Mesendoderm (in vitro differentiated cells): ENCODE results near the gene GSE1.

Source experiments
- DNase-seq: peaks from one replicate; pipeline ENCODE4 v3.0.0; 2013
- H2AK5ac ChIP-seq: 2 replicates; pipeline ENCODE4 v1.6.1; 2013; ENCODE audit warnings: low read length, inconsistent platforms
- H2BK120ac ChIP-seq: 2 replicates; pipeline ENCODE4 v1.6.1; 2013; ENCODE audit warnings: low read depth, mild to moderate bottlenecking, low read length, moderate library complexity, mixed read lengths
- H2BK15ac ChIP-seq: replicated peaks from 2 replicates; pipeline ENCODE4 v1.6.1; 2013; ENCODE audit warnings: low read depth, mild to moderate bottlenecking, moderate library complexity
- H2BK5ac ChIP-seq: 2 replicates; pipeline ENCODE4 v1.6.1; 2013; ENCODE audit warnings: low read length, inconsistent platforms
- H3K18ac ChIP-seq: 2 replicates; pipeline ENCODE4 v1.6.1; 2013; ENCODE audit warnings: mild to moderate bottlenecking, low read length, mixed read lengths
- H3K23ac ChIP-seq: one replicate; pipeline ENCODE4 v1.6.1; 2013; ENCODE audit warnings: low read length
- H3K27ac ChIP-seq: 2 replicates; pipeline ENCODE4 v1.5.1; 2013; ENCODE audit warnings: low read depth, mild to moderate bottlenecking, inconsistent platforms, low read length, moderate library complexity
- H3K27me3 ChIP-seq: 2 replicates; pipeline ENCODE4 v1.6.1; 2013; ENCODE audit warnings: low read length, control low read depth, mild to moderate bottlenecking, inconsistent platforms; ENCODE audit not compliant: insufficient read depth, poor library complexity
- H3K36me3 ChIP-seq: 2 replicates; pipeline ENCODE4 v1.6.1; 2013; ENCODE audit warnings: low read length, inconsistent platforms; ENCODE audit not compliant: control insufficient read depth, insufficient read depth
- H3K4ac ChIP-seq: one replicate; pipeline ENCODE4 v1.6.1; 2013; ENCODE audit warnings: low read depth, mild to moderate bottlenecking, low read length, moderate library complexity
- H3K4me1 ChIP-seq: 2 replicates; pipeline ENCODE4 v1.6.1; 2013; ENCODE audit warnings: low read depth, low read length, inconsistent platforms; ENCODE audit not compliant: control insufficient read depth
- H3K4me2 ChIP-seq: 2 replicates; pipeline ENCODE4 v1.6.1; 2013; ENCODE audit warnings: low read length
- H3K4me3 ChIP-seq: 2 replicates; pipeline ENCODE4 v1.5.1; 2013; ENCODE audit warnings: mild to moderate bottlenecking, low read length
- H3K56ac ChIP-seq: one replicate; pipeline ENCODE4 v1.6.1; 2013; ENCODE audit warnings: low read length
- H3K79me1 ChIP-seq: 2 replicates; pipeline ENCODE4 v1.6.1; 2013; ENCODE audit warnings: low read length, inconsistent platforms
- H3K79me2 ChIP-seq: 2 replicates; pipeline ENCODE4 v1.6.1; 2013; ENCODE audit warnings: mild to moderate bottlenecking, low read length; ENCODE audit not compliant: control insufficient read depth, insufficient read depth
- H3K9ac ChIP-seq: 2 replicates; pipeline ENCODE4 v1.6.1; 2013; ENCODE audit warnings: low read length, inconsistent platforms
- H4K5ac ChIP-seq: one replicate; pipeline ENCODE4 v1.6.1; 2013; ENCODE audit warnings: low read length
- H4K8ac ChIP-seq: one replicate; pipeline ENCODE4 v1.6.1; 2013; ENCODE audit warnings: low read depth, mild to moderate bottlenecking, control low read depth, low read length, moderate library complexity
- WGBS: extraction: QIAGEN DNeasy Blood & Tissue Kit; methylation state at CpG from one replicate; pipeline ENCODE4 v1.1.7; 2013; ENCODE audit warnings: low lambda C conversion rate, missing lambda C conversion rate; ENCODE audit not compliant: insufficient coverage; ENCODE audit errors: extremely low coverage; 5-methylcytosine and 5-hydroxymethylcytosine counted together

The GSE1 gene

GRCh38 chr16:85605051-85605911, 7.8 kb upstream of the GSE1 start:
- Histone ChIP-seq H2BK5ac (no peak overlapping the region), H3K27me3 (no peaks in the 10 kb centered on the region)

GRCh38 chr16:85605912-85606841, 6.9 kb upstream of the GSE1 start:
- Histone ChIP-seq H2BK120ac (peak overlapping the region; percentile 56), H3K23ac (peak overlapping the region; percentile 10), H3K4me3 (no peak overlapping the region), H3K79me1 (peaks cover 14% of the 10 kb centered on the region), H4K8ac (no peak overlapping the region), H3K18ac (peak overlapping the region; percentile 85), H3K27ac (peak overlapping the region; percentile 33), H2BK5ac (peak overlapping the region; percentile 59), H3K56ac (peak overlapping the region; percentile 82), H4K5ac (no peak overlapping the region), H3K27me3 (no peaks in the 10 kb centered on the region), H3K36me3 (no peaks in the 10 kb centered on the region), H3K79me2 (peaks cover 15% of the 10 kb centered on the region), H3K4me1 (peaks cover 30% of the 10 kb centered on the region), H3K4ac (peak overlapping the region; percentile 48), H2AK5ac (peak overlapping the region; percentile 91), H3K9ac (peak overlapping the region; percentile 50), H3K4me2 (no peak overlapping the region), H2BK15ac (no peak overlapping the region)
- WGBS = no CpG with 5 or more reads among the region's 22 CpGs
- DNase-seq = no peak

More at GRCh38 chr16:85605051-85605911, 7.8 kb upstream of the GSE1 start:
- no peak overlapping the region for H3K9ac ChIP-seq
- H3K18ac ChIP-seq = peak overlapping the region; percentile 2
- no peak overlapping the region for H3K27ac ChIP-seq
- no peak overlapping the region for H3K23ac ChIP-seq
- H4K5ac ChIP-seq = no peak overlapping the region
- peak overlapping the region; percentile 48 for H3K4ac ChIP-seq
- peak; percentile 81 for DNase-seq
- H3K56ac ChIP-seq = peak overlapping the region; percentile 59
- no peaks in the 10 kb centered on the region for H3K36me3 ChIP-seq
- no peak overlapping the region for H2BK15ac ChIP-seq
- H2AK5ac ChIP-seq = no peak overlapping the region
- WGBS = no CpG with 5 or more reads among the region's 28 CpGs
- H4K8ac ChIP-seq = no peak overlapping the region
- H3K4me2 ChIP-seq = no peak overlapping the region
- no peak overlapping the region for H2BK120ac ChIP-seq
- H3K4me1 ChIP-seq = peaks cover 26% of the 10 kb centered on the region
- H3K4me3 ChIP-seq = no peak overlapping the region
- peaks cover 14% of the 10 kb centered on the region for H3K79me1 ChIP-seq
- peaks cover 15% of the 10 kb centered on the region for H3K79me2 ChIP-seq

GRCh38 chr16:85606904-85607303, 6.2 kb upstream of the GSE1 start:
- WGBS = no CpG with 5 or more reads among the region's 7 CpGs

GRCh38 chr16:85607321-85607765, 5.8 kb upstream of the GSE1 start:
- peak; percentile 92 for DNase-seq
- Histone ChIP-seq H3K4ac (peak overlapping the region; percentile 48), H3K4me1 (peaks cover 28% of the 10 kb centered on the region), H2BK120ac (no peak overlapping the region), H4K5ac (no peak overlapping the region), H3K27ac (peak overlapping the region; percentile 87), H3K36me3 (no peaks in the 10 kb centered on the region), H3K23ac (no peak overlapping the region), H3K79me2 (peaks cover 15% of the 10 kb centered on the region), H2BK5ac (peak overlapping the region; percentile 79), H3K9ac (peak overlapping the region; percentile 68), H2AK5ac (no peak overlapping the region), H3K4me3 (no peak overlapping the region), H3K4me2 (peak overlapping the region; percentile 50), H4K8ac (no peak overlapping the region), H3K27me3 (no peaks in the 10 kb centered on the region), H3K56ac (peak overlapping the region; percentile 82), H3K79me1 (peaks cover 14% of the 10 kb centered on the region), H2BK15ac (no peak overlapping the region), H3K18ac (peak overlapping the region; percentile 85)
- WGBS = no CpG with 5 or more reads among the region's 21 CpGs

More at GRCh38 chr16:85606904-85607303, 6.2 kb upstream of the GSE1 start:
- Histone ChIP-seq H3K27ac (peak overlapping the region; percentile 87), H2BK120ac (peak overlapping the region; percentile 56), H3K4me1 (peaks cover 30% of the 10 kb centered on the region), H3K79me2 (peaks cover 15% of the 10 kb centered on the region), H3K23ac (no peak overlapping the region), H3K4me2 (peak overlapping the region; percentile 59), H3K4me3 (no peak overlapping the region), H3K36me3 (no peaks in the 10 kb centered on the region), H4K5ac (no peak overlapping the region), H3K9ac (peak overlapping the region; percentile 68), H3K27me3 (no peaks in the 10 kb centered on the region), H3K18ac (peak overlapping the region; percentile 85), H2BK5ac (peak overlapping the region; percentile 91), H2BK15ac (no peak overlapping the region), H4K8ac (no peak overlapping the region), H2AK5ac (no peak overlapping the region), H3K56ac (peak overlapping the region; percentile 82), H3K79me1 (peaks cover 14% of the 10 kb centered on the region), H3K4ac (peak overlapping the region; percentile 48)
- DNase-seq = no peak

- WGBS = no CpG with 5 or more reads among the region's 14 CpGs
- Histone ChIP-seq H3K23ac (no peak overlapping the region), H3K18ac (peak overlapping the region; percentile 55), H2BK120ac (no peak overlapping the region), H3K4me2 (peak overlapping the region; percentile 50), H2AK5ac (no peak overlapping the region), H4K8ac (no peak overlapping the region), H3K27me3 (no peaks in the 10 kb centered on the region), H3K4me1 (peaks cover 28% of the 10 kb centered on the region), H3K36me3 (no peaks in the 10 kb centered on the region), H3K9ac (peak overlapping the region; percentile 35), H3K79me2 (peaks cover 12% of the 10 kb centered on the region), H3K4me3 (no peak overlapping the region), H3K56ac (peak overlapping the region; percentile 73), H3K79me1 (peaks cover 11% of the 10 kb centered on the region), H3K4ac (peak overlapping the region; percentile 9), H2BK5ac (peak overlapping the region; percentile 79), H3K27ac (peak overlapping the region; percentile 87), H4K5ac (no peak overlapping the region), H2BK15ac (no peak overlapping the region)
- peak; percentile 87 for DNase-seq
Observed at GRCh38 chr16:85607796-85608514, 5.2 kb upstream of the GSE1 start.
